IPS DF 6.9 (cell line): ENCODE results near the gene PRKN.

Experiments
- DNase-seq: peaks from one replicate; pipeline ENCODE4 v3.0.0-alpha.2; 2013; ENCODE audit warnings: low read depth, low spot score
- H3K27ac ChIP-seq: one replicate; pipeline ENCODE4 v1.5.1; 2013; ENCODE audit warnings: low read length, control low read depth
- H3K27me3 ChIP-seq: 2 replicates; pipeline ENCODE4 v1.6.1; 2013; ENCODE audit warnings: mild to moderate bottlenecking, low read length; ENCODE audit not compliant: control insufficient read depth, insufficient read depth
- H3K36me3 ChIP-seq: 2 replicates; pipeline ENCODE4 v1.6.1; 2013; ENCODE audit warnings: low read length; ENCODE audit not compliant: control insufficient read depth, insufficient read depth
- H3K4me1 ChIP-seq: 2 replicates; pipeline ENCODE4 v1.6.1; 2013; ENCODE audit warnings: low read length; ENCODE audit not compliant: control insufficient read depth, insufficient read depth
- H3K4me3 ChIP-seq: 2 replicates; pipeline ENCODE4 v1.5.1; 2013; ENCODE audit warnings: mild to moderate bottlenecking, low read length
- H3K9me3 ChIP-seq: 2 replicates; pipeline ENCODE4 v1.6.1; 2013; ENCODE audit warnings: low read length, inconsistent platforms; ENCODE audit not compliant: control insufficient read depth, insufficient read depth
- WGBS: extraction: QIAGEN DNeasy Blood & Tissue Kit; methylation state at CpG from one replicate; pipeline ENCODE4 v1.1.7; 2013; ENCODE audit warnings: mixed read lengths, missing lambda C conversion rate; ENCODE audit not compliant: insufficient read length, insufficient coverage; 5-methylcytosine and 5-hydroxymethylcytosine counted together

The PRKN gene

GRCh38 chr6:162711376-162711775 is 16.2 kb downstream of the PRKN start:
- DNase-seq: no peak
- Histone ChIP-seq H3K27ac (no peak overlapping the region), H3K27me3 (no peaks in the 10 kb centered on the region), H3K36me3 (no peaks in the 10 kb centered on the region), H3K4me3 (no peak overlapping the region), H3K4me1 (no peaks in the 10 kb centered on the region), H3K9me3 (no peaks in the 10 kb centered on the region)
- no CpG with 5 or more reads among the region's 4 CpGs for WGBS

GRCh38 chr6:162710936-162711335 is 16.6 kb downstream of the PRKN start:
- no peaks in the 10 kb centered on the region for H3K9me3 ChIP-seq
- no peaks in the 10 kb centered on the region for H3K36me3 ChIP-seq
- no peak overlapping the region for H3K4me3 ChIP-seq
- WGBS: no CpG with 5 or more reads among the region's 2 CpGs
- no peaks in the 10 kb centered on the region for H3K27me3 ChIP-seq
- no peaks in the 10 kb centered on the region for H3K4me1 ChIP-seq
- no peak for DNase-seq
- H3K27ac ChIP-seq: no peak overlapping the region

GRCh38 chr6:162710419-162710818 is 17.1 kb downstream of the PRKN start:
- Histone ChIP-seq H3K4me1 (no peaks in the 10 kb centered on the region), H3K27me3 (no peaks in the 10 kb centered on the region)
- WGBS: no CpG with 5 or more reads among the region's 1 CpG

GRCh38 chr6:162709431-162709830 is 18.1 kb downstream of the PRKN start:
- Histone ChIP-seq H3K27ac (no peak overlapping the region), H3K27me3 (no peaks in the 10 kb centered on the region), H3K4me1 (no peaks in the 10 kb centered on the region), H3K9me3 (no peaks in the 10 kb centered on the region), H3K36me3 (no peaks in the 10 kb centered on the region), H3K4me3 (no peak overlapping the region)
- DNase-seq: no peak
- no CpG with 5 or more reads among the region's 4 CpGs for WGBS

More at GRCh38 chr6:162710419-162710818, 17.1 kb downstream of the PRKN start:
- H3K4me3 ChIP-seq: no peak overlapping the region
- DNase-seq: no peak
- no peaks in the 10 kb centered on the region for H3K9me3 ChIP-seq
- no peak overlapping the region for H3K27ac ChIP-seq
- H3K36me3 ChIP-seq: no peaks in the 10 kb centered on the region

GRCh38 chr6:162708971-162709370 is 18.6 kb downstream of the PRKN start:
- Histone ChIP-seq H3K4me1 (no peaks in the 10 kb centered on the region), H3K36me3 (no peaks in the 10 kb centered on the region), H3K27me3 (no peaks in the 10 kb centered on the region), H3K4me3 (no peak overlapping the region), H3K27ac (no peak overlapping the region), H3K9me3 (no peaks in the 10 kb centered on the region)
- no CpG with 5 or more reads among the region's 6 CpGs for WGBS
- no peak for DNase-seq

GRCh38 chr6:162706232-162706631 is 21.3 kb downstream of the PRKN start:
- Histone ChIP-seq H3K27ac (no peak overlapping the region), H3K9me3 (no peaks in the 10 kb centered on the region), H3K4me1 (no peaks in the 10 kb centered on the region), H3K4me3 (no peak overlapping the region), H3K36me3 (no peaks in the 10 kb centered on the region), H3K27me3 (no peaks in the 10 kb centered on the region)
- no peak for DNase-seq
- WGBS: no CpG with 5 or more reads among the region's 6 CpGs

- H3K4me1 ChIP-seq: no peaks in the 10 kb centered on the region
- H3K9me3 ChIP-seq: no peaks in the 10 kb centered on the region
- DNase-seq: no peak
- no CpG with 5 or more reads among the region's 4 CpGs for WGBS
- no peaks in the 10 kb centered on the region for H3K36me3 ChIP-seq
- H3K4me3 ChIP-seq: no peak overlapping the region
- H3K27ac ChIP-seq: no peak overlapping the region
- H3K27me3 ChIP-seq: no peaks in the 10 kb centered on the region
These were observed 21.8 kb downstream of the PRKN start for GRCh38 chr6:162705736-162706135.

- WGBS: no CpG with 5 or more reads among the region's 4 CpGs
These were observed 23.6 kb downstream of the PRKN start for GRCh38 chr6:162704001-162704400.

GRCh38 chr6:162702446-162702845 is 25.1 kb downstream of the PRKN start:
- WGBS: no CpG with 5 or more reads among the region's 2 CpGs
- no peaks in the 10 kb centered on the region for H3K9me3 ChIP-seq
- H3K4me1 ChIP-seq: no peaks in the 10 kb centered on the region
- no peaks in the 10 kb centered on the region for H3K27me3 ChIP-seq
- H3K36me3 ChIP-seq: no peaks in the 10 kb centered on the region
- H3K27ac ChIP-seq: no peak overlapping the region
- no peak for DNase-seq
- H3K4me3 ChIP-seq: no peak overlapping the region

More at GRCh38 chr6:162704001-162704400, 23.6 kb downstream of the PRKN start:
- no peak for DNase-seq
- Histone ChIP-seq H3K36me3 (no peaks in the 10 kb centered on the region), H3K9me3 (no peaks in the 10 kb centered on the region), H3K27me3 (no peaks in the 10 kb centered on the region), H3K4me1 (no peaks in the 10 kb centered on the region), H3K27ac (no peak overlapping the region), H3K4me3 (no peak overlapping the region)

GRCh38 chr6:162701551-162701950 is 26.0 kb downstream of the PRKN start:
- no CpG with 5 or more reads among the region's 1 CpG for WGBS
- no peak overlapping the region for H3K4me3 ChIP-seq
- no peaks in the 10 kb centered on the region for H3K27me3 ChIP-seq

GRCh38 chr6:162700966-162701365 is 26.6 kb downstream of the PRKN start:
- H3K4me1 ChIP-seq: no peaks in the 10 kb centered on the region
- H3K4me3 ChIP-seq: no peak overlapping the region
- no peak overlapping the region for H3K27ac ChIP-seq
- no peaks in the 10 kb centered on the region for H3K27me3 ChIP-seq
- H3K9me3 ChIP-seq: no peaks in the 10 kb centered on the region
- no peak for DNase-seq
- no peaks in the 10 kb centered on the region for H3K36me3 ChIP-seq
- no CpG with 5 or more reads among the region's 3 CpGs for WGBS

More at GRCh38 chr6:162701551-162701950, 26.0 kb downstream of the PRKN start:
- no peaks in the 10 kb centered on the region for H3K36me3 ChIP-seq
- H3K4me1 ChIP-seq: no peaks in the 10 kb centered on the region
- DNase-seq: no peak
- H3K9me3 ChIP-seq: no peaks in the 10 kb centered on the region
- no peak overlapping the region for H3K27ac ChIP-seq
